Hematopoietic multipotent progenitor cell treated with erythropoietin and hydrocortisone succinate and interleukin-3 and kit ligand, for 17 days (in vitro differentiated cells): ENCODE results near the gene NEUROD6.

Experiments
- DNase-seq: peaks from one replicate; pipeline ENCODE4 v3.0.0-alpha.2; 2015; ENCODE audit warnings: low spot score

The NEUROD6 gene

DNA sequence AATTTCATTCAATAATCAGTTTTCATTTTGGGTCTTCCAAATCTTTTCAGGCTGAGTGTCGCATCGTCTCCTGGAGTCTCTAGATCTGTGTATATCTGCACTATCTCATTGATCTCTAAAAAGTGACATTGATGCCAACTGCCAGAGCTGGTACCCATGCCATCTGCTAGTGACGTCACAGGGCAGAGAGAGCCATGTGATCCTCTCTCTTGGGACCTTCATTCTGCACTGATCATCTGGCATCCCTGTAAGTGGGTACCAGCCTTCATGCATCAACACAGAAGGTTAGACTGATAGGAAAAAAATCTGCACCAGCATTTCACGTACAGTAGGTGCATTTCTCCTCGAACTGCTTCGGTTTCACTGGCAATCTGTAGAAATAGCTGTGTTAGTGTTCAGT, at the start of gene NEUROD6:
NEUROD6 (minus strand) TSS at position 124 of the 400 bp plus-strand sequence. CDS start 1,458 bp downstream, outside the sequence.
- DNase-seq = no peak

- no peak for DNase-seq
Observed at GRCh38 chr7:31384466-31384865, 43.9 kb upstream of the NEUROD6 start.

GRCh38 chr7:31382722-31383121, 42.2 kb upstream of the NEUROD6 start:
- no peak for DNase-seq

- DNase-seq = no peak
Observed at GRCh38 chr7:31373337-31374289, 33.1 kb upstream of the NEUROD6 start.

DNA sequence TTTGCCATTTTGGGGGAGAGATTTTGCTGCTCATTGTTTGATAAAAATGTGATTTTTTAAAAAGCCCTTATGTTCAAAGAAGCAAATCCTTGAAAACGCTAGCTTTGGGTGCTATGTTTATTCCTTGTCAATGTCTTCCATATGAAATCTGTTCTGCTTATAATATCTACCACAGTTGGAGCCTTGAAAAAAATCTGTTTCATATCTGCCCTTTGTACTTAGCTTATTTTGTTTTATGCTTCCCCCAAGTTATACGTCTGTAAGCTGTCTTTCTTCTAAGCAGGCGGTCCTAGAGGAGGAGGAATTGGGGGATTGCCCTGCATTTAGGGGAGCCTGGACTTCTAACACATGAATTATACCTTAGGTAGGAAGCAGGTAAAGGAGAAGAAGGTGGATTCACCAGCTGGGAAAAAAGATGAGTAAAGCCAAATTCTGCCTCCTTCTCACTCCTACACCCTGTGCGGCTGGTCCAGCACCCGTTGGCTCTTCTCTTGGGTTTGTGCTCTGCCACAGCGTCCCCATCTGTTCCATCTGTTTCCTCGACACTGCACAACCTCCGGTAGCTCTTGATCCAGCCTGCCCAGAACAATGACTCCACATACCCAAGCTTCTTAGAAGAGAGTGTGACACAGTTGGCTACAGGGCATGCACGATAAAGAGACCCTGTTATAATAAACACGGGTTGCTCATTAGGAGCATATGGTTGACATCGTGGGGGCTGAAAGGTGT, 31.9 kb upstream of the NEUROD6 start:
- DNase-seq = no peak

DNA sequence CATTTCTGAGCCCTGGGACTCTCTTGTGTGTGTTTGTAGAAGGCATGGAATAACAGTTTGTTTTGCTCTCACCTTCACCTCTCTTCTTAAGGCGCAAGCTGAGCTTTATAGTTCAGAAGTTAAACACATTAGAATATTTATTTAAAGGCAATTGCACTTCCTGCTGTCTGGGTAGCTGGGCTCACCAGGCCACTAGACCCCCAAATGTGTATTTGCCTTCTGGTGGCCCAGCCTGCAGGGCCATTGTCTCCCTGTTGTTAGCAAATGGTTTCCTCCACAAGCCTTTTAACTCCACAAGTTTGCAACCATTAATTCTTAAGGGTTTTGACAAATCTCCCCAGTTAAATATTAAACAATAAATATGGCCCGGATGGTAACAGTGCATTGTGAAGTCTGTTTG, 31.1 kb upstream of the NEUROD6 start:
- DNase-seq = no peak

DNA sequence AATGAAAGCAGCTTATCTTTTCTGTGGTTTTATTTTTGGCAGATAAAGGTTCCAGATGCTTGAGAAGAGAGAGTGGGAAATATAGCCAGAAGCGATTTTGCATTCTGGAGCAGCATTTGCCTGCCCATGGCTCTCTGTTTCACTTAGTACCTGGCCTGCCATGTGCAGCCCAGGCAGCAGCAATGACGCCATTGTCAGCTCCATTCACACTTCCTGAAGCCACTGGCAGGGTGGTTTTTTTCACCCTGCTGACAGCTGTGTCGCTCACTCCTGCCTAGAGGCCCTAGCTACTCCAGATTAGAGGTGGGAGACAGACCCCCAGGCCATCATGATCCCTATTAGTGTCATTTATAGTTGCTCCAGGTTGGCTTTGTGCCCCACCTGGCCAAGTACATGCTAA, 30.1 kb upstream of the NEUROD6 start:
- DNase-seq = no peak

DNA sequence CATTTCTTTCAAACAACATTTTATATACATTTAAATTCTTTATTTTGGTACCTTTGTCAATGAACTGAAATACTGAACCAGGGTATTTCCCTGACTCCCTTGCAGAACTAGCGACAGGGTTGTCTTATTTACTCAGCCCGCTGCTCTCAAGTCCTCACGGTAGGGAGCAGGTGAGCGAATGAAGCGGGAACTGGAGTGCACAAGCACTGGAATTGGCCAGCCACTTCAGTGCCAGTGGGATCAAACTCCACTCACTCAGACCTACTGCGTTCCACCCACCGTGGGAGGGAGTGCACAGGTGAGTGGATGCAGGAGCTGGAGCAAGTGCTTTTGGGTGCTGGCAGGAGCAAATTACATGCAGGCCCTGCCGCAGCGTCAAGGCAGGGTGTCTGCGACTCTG, 28.1 kb upstream of the NEUROD6 start:
- DNase-seq = no peak

GRCh38 chr7:31363496-31363895, 23.0 kb upstream of the NEUROD6 start:
- DNase-seq = no peak

DNA sequence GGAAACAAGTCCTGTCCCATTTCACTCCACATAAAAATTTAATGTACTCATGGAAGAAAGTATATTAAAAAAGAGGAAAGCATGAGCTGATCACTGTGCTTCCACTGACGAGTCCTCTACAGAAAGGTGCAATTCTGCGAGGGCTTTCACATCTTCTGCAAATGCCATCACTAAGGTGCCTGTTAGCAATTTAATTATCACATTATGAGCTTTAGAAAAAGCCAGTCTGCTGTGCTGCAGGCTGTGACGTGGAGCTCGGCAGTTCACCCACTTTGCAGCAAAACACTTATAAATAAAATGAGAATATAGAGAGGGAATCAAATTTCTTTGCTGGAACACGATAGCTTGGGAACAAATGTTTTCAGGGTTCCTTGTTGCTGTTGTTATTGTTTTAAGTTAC, 22.5 kb upstream of the NEUROD6 start:
- DNase-seq = no peak

GRCh38 chr7:31362401-31362800, 21.9 kb upstream of the NEUROD6 start:
- DNase-seq = no peak

GRCh38 chr7:31358467-31358866, 17.9 kb upstream of the NEUROD6 start:
- DNase-seq = no peak

GRCh38 chr7:31345421-31345820, 4.9 kb upstream of the NEUROD6 start:
- no peak for DNase-seq

- DNase-seq = no peak
Observed at GRCh38 chr7:31343516-31344305, 3.2 kb upstream of the NEUROD6 start.

GRCh38 chr7:31341141-31341540, 615 bp upstream of the NEUROD6 start:
- DNase-seq = no peak

GRCh38 chr7:31340051-31340450, 475 bp downstream of the NEUROD6 start:
- no peak for DNase-seq

- no peak for DNase-seq
Observed at GRCh38 chr7:31338706-31339105, 1.8 kb downstream of the NEUROD6 start.

DNA sequence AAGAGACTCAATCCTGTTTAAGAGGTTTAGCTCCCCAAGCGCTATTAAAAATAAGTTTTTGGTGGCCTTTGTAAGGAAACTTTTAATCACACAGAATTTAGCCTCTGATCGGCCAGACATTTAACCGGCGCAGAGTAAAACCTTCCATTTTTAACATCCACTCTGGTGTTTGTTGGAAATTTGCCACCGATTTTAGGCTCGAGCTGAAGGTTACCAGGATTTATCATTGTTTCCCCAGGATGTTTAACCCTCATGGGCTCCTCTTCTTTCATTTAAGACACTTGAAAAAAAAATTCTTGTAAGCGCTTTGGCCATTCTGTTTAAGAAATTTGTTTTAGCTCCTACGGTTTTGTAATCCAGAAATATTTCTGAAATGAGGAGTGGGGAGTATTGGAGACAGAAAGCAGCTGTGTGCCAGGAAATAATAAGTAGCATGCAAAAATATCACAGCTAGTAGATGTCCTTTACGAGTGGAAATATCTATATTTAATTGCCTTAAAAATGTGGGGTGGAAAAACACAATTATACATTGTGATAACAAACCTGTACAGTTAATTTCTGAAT, 3.4 kb downstream of the NEUROD6 start:
- no peak for DNase-seq

DNA sequence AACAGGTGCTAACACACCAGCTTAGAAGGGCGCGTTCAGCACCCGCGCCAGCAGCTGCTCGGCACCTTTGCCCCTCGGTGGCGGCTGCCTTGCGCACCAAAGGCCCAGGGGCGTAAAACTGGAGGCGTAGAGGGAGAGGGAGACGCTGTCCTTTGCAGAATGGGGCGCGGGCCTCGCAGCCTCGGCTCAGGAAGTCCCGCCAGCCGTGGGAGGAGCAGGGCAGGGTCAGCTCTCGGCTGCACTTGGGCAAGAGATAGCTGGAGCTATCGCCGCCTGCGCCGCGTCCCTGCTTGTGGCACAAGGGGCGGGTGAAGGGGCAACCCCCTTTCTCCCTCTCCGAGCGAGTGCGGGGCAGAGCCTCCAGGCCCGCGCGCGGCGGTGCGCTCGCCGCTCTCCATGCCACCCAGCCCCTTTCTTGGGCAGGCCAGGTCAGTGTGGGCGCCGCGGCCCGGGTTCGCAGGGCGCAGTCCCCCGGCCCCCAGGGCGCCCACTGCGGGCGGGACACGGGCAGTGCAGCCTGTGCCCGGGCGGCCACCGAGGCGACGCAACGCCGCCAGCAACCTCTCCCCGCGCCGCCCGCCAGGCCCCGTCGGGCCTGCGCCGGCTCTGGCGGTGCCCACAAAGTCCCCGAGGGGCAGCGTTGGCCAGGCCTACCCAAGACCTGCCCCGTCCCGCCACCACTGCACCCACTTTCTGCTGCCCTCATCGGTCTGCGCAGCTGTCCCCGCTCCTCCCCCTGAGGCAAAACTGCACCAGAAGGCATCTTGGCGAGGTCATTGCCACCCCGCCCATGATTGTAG, 4.1 kb downstream of the NEUROD6 start:
- DNase-seq = no peak

- DNase-seq = no peak
Observed at GRCh38 chr7:31335884-31336201, 4.7 kb downstream of the NEUROD6 start.

DNA sequence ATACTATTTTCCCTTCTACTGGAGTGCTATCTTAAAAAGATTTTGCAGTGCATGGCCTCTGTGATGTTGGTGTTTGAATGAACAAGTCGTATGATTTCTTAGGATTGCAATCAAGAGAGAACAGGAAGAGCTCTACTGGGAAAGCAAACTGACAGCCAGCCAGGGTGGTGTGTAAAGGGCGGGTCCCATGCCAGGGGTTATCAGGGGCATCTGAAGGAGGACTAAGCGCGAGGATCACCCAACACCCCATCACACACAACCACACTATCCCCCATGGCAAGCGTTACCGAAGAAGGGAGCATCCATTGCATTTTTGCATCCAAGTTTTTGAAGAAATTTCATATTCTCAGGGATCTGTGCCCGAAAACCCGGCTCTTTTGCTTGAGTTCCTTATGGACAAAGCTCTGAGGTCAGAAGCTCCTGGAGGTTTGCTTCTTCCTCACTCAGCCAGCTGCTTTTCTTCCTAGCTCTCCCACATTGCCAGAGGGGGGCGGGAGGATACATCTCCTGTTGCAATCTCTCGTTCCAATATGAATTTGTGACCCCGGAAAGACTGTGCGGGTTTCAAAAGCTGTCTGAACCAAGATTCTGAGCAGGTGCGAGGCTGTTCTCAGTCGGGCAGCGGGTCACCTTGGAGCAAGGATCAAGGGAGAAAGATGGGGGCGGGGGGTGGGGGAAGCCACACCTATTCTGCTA, 5.2 kb downstream of the NEUROD6 start:
- no peak for DNase-seq
